Stimulated activated naive CD8-positive, alpha-beta T cell treated with anti-CD3 and anti-CD28 coated beads, Interleukin-15, Interleukin-2, amounts not matched to agents 100 ng/mL and 50 ng/mL, for 24 hours (primary cell): ENCODE measurements around the gene ZFAND6.
"Not testable (repeated sequence)": the region's sequence is repeated elsewhere in the genome, so short reads cannot be mapped to it uniquely, and the experiment has no call there.

ENCODE experiments used
- H3K27ac Mint-ChIP-seq: one replicate; pipeline ENCODE4 v1.8.0; 2021; ENCODE audit warnings: mild to moderate bottlenecking, mixed read lengths
- H3K27me3 Mint-ChIP-seq: one replicate; pipeline ENCODE4 v1.8.0; 2021; ENCODE audit warnings: mixed read lengths
- H3K36me3 Mint-ChIP-seq: one replicate; pipeline ENCODE4 v1.8.0; 2021; ENCODE audit warnings: low read depth, mixed read lengths
- H3K4me1 Mint-ChIP-seq: one replicate; pipeline ENCODE4 v1.8.0; 2021; ENCODE audit warnings: low read depth, mixed read lengths
- H3K4me3 Mint-ChIP-seq: one replicate; pipeline ENCODE4 v1.8.0; 2021; ENCODE audit warnings: mild to moderate bottlenecking, mixed read lengths
- H3K9me3 Mint-ChIP-seq: one replicate; pipeline ENCODE4 v1.8.0; 2021; ENCODE audit warnings: mixed read lengths

The ZFAND6 gene

DNA sequence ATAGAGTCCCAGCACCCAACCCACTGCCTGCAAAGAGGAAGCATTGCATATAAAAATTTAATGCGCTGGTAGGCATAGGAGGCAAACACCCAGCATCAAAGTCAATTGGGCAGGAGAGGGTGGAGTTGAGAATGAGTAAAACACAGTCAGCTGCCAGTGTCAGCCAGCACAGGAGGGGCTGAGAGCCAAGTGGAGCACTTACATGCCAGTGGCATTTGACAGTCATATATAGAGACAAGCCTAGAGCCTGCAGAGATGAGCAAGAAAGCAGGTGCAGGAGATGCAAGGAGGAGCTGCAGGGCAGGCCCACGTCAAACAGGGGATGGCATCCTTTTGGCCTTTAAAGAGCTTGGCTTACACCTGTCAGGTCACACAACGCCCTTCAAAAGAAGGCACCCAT lies 27.6 kb upstream of the ZFAND6 start:
- Mint-ChIP-seq H3K36me3 (no peaks in the 10 kb centered on the region), H3K27me3 (no peaks in the 10 kb centered on the region), H3K4me1 (peaks cover 18% of the 10 kb centered on the region), H3K9me3 (no peaks in the 10 kb centered on the region), H3K4me3 (no peak overlapping the region), H3K27ac (no peak overlapping the region)

DNA sequence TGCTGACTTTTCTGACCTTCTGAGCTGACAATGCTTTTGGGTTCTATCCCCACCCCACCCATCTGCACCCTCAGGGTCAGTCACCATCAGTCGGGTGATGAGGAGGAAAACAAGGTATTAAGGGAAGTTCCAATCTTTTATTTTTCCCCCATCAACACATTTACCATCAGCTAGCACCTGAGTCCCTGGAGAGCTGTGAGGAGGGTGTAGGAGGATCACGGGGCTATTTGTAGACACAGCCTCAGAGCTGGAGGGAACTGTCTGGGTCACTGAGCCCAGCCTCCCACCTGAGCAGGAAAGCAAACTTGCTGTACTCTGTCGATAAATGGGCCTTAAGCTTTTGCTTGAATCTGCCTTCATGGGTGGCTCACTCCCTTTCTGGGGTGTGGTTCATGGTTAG lies 24.8 kb upstream of the ZFAND6 start:
- H3K27ac Mint-ChIP-seq: no peak overlapping the region
- H3K9me3 Mint-ChIP-seq: no peaks in the 10 kb centered on the region
- H3K4me1 Mint-ChIP-seq: peaks cover 18% of the 10 kb centered on the region
- H3K27me3 Mint-ChIP-seq: no peaks in the 10 kb centered on the region
- H3K4me3 Mint-ChIP-seq: no peak overlapping the region
- H3K36me3 Mint-ChIP-seq: no peaks in the 10 kb centered on the region

DNA sequence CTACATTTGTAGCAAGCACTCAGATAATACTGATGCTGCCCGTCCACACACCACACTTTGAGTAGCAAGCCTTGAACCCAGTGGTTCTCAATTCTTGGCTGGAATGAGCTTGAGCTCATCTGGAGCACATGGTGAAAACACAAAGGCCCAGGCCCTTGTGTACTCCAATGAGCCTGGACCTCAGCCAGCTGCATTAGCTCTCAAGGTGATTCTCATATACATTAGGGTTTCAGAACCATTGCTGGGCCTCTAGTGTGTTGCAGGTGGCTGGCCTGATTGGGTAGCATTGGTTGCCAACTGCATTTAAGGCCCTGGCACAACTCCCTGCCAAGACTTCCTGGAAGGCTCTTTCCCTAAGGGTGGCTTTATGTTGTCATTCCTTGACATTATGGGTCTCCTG lies 23.4 kb upstream of the ZFAND6 start:
- no peak overlapping the region for H3K27ac Mint-ChIP-seq
- H3K4me3 Mint-ChIP-seq: no peak overlapping the region
- H3K36me3 Mint-ChIP-seq: no peaks in the 10 kb centered on the region
- no peaks in the 10 kb centered on the region for H3K9me3 Mint-ChIP-seq
- H3K4me1 Mint-ChIP-seq: peaks cover 18% of the 10 kb centered on the region
- H3K27me3 Mint-ChIP-seq: no peaks in the 10 kb centered on the region

DNA sequence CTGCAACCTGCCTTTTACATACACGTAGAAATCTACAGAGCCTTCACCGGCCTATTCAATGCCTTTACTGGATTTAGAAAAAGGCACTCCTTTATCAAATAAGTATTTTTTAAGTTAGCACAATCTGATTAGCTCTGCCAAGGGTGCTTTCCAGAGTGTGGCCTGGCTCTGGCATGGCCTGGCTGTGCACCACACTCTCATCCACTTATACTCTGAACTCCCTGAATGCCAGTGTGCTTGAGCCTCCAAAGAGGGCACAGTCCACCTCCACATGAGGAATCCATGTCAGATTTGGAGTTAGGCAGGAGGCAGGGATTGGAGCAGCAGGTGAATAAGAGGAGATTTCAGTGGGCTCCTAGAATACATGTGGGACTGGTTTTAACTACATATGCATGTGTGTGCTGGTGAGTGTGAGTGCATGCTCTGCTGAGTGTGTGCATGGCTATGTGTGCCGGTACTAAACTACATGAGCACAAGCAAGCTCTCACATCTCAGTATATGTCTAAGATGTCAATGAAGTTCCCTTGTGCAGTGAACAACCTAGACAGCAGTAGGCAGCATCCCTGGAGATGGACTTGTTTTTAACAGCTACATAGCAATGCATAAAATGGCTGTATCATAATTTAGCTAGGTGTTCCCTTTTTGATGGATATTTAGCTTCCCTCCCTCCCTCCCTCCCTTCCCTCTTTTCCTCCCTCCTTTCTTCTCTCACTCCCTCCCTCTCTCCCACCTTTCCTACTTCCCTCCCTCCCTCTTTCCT lies 17.8 kb upstream of the ZFAND6 start:
- no peaks in the 10 kb centered on the region for H3K9me3 Mint-ChIP-seq
- H3K4me1 Mint-ChIP-seq: no peaks in the 10 kb centered on the region
- no peaks in the 10 kb centered on the region for H3K27me3 Mint-ChIP-seq
- H3K27ac Mint-ChIP-seq: no peak overlapping the region
- H3K4me3 Mint-ChIP-seq: no peak overlapping the region
- H3K36me3 Mint-ChIP-seq: no peaks in the 10 kb centered on the region

DNA sequence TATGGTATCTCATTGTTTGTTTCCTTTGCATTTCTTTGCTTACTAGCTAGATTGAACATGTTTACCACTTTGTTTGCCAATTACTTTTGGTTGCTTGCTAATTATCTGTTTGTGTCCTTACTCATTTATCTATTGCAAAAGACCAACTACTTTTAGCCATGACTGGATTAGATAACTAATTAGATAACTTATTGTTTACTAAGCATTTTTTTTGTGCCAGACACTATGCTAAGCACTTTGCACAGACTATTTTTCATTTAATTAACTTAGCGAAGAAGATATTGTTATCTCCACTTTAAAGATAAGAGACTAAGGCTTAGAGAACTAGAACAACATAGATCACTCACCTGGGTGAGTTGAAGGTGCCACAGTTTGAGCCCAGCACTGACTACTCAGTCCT lies 16.9 kb upstream of the ZFAND6 start:
- Mint-ChIP-seq H3K4me3 (no peak overlapping the region), H3K27ac (no peak overlapping the region), H3K9me3 (no peaks in the 10 kb centered on the region), H3K27me3 (no peaks in the 10 kb centered on the region), H3K36me3 (no peaks in the 10 kb centered on the region), H3K4me1 (no peaks in the 10 kb centered on the region)

- not testable (repeated sequence) for H3K27me3 Mint-ChIP-seq, H3K9me3 Mint-ChIP-seq, H3K4me1 Mint-ChIP-seq, H3K4me3 Mint-ChIP-seq, H3K36me3 Mint-ChIP-seq, H3K27ac Mint-ChIP-seq
These were observed 14.3 kb upstream of the ZFAND6 start for GRCh38 chr15:80045219-80045618.

GRCh38 chr15:80049046-80049445 lies 10.4 kb upstream of the ZFAND6 start:
- H3K27me3 Mint-ChIP-seq: no peaks in the 10 kb centered on the region
- H3K4me3 Mint-ChIP-seq: no peak overlapping the region
- H3K4me1 Mint-ChIP-seq: no peaks in the 10 kb centered on the region
- H3K9me3 Mint-ChIP-seq: no peaks in the 10 kb centered on the region
- no peak overlapping the region for H3K27ac Mint-ChIP-seq
- no peaks in the 10 kb centered on the region for H3K36me3 Mint-ChIP-seq

GRCh38 chr15:80052597-80053304 lies 6.7 kb upstream of the ZFAND6 start:
- no peaks in the 10 kb centered on the region for H3K36me3 Mint-ChIP-seq
- no peak overlapping the region for H3K27ac Mint-ChIP-seq
- H3K4me1 Mint-ChIP-seq: peaks cover 8% of the 10 kb centered on the region
- H3K27me3 Mint-ChIP-seq: no peaks in the 10 kb centered on the region
- H3K4me3 Mint-ChIP-seq: no peak overlapping the region
- H3K9me3 Mint-ChIP-seq: no peaks in the 10 kb centered on the region

DNA sequence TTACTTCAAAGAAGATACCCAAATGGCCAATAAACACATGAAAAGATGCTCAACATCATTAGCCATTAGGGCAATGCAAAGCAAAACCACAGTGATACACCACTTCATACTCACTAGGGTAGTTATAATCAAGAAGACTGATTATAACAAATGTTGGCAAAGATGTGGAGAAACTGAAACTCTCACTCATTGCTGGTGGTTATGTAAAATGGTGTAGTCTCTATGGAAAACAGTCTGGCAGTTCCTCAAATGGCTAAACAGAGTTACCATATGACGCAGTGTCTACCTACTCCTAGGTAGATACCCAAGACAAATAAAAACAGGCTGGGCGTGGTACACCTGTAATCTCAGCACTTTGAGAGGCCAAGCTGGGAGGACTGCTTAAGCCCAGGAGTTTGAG lies 3.5 kb upstream of the ZFAND6 start:
- H3K27ac Mint-ChIP-seq: no peak overlapping the region
- H3K4me3 Mint-ChIP-seq: no peak overlapping the region
- H3K9me3 Mint-ChIP-seq: no peaks in the 10 kb centered on the region
- no peaks in the 10 kb centered on the region for H3K36me3 Mint-ChIP-seq
- peaks cover 3% of the 10 kb centered on the region for H3K27me3 Mint-ChIP-seq
- peaks cover 21% of the 10 kb centered on the region for H3K4me1 Mint-ChIP-seq

- Mint-ChIP-seq H3K27me3 (peaks cover 3% of the 10 kb centered on the region), H3K9me3 (no peaks in the 10 kb centered on the region), H3K4me1 (peaks cover 42% of the 10 kb centered on the region), H3K4me3 (peak overlapping the region; percentile 37), H3K36me3 (no peaks in the 10 kb centered on the region), H3K27ac (no peak overlapping the region)
These were observed 1.4 kb upstream of the ZFAND6 start for GRCh38 chr15:80058044-80058443.

GRCh38 chr15:80059786-80060355 lies 395 bp downstream of the ZFAND6 start:
- H3K27ac Mint-ChIP-seq: peak overlapping the region; percentile 87
- H3K36me3 Mint-ChIP-seq: no peaks in the 10 kb centered on the region
- H3K27me3 Mint-ChIP-seq: peaks cover 3% of the 10 kb centered on the region
- H3K4me3 Mint-ChIP-seq: peak overlapping the region; percentile 88
- no peaks in the 10 kb centered on the region for H3K9me3 Mint-ChIP-seq
- peaks cover 51% of the 10 kb centered on the region for H3K4me1 Mint-ChIP-seq

- no peaks in the 10 kb centered on the region for H3K36me3 Mint-ChIP-seq
- H3K9me3 Mint-ChIP-seq: no peaks in the 10 kb centered on the region
- H3K27ac Mint-ChIP-seq: peak overlapping the region; percentile 87
- H3K27me3 Mint-ChIP-seq: peaks cover 3% of the 10 kb centered on the region
- peaks cover 56% of the 10 kb centered on the region for H3K4me1 Mint-ChIP-seq
- H3K4me3 Mint-ChIP-seq: peak overlapping the region; percentile 88
These were observed 1.0 kb downstream of the ZFAND6 start for GRCh38 chr15:80060356-80061006.

GRCh38 chr15:80061582-80061981 lies 2.1 kb downstream of the ZFAND6 start:
- peak overlapping the region; percentile 45 for H3K27ac Mint-ChIP-seq
- H3K4me3 Mint-ChIP-seq: peak overlapping the region; percentile 88
- H3K4me1 Mint-ChIP-seq: peaks cover 50% of the 10 kb centered on the region
- no peaks in the 10 kb centered on the region for H3K36me3 Mint-ChIP-seq
- H3K9me3 Mint-ChIP-seq: no peaks in the 10 kb centered on the region
- peaks cover 3% of the 10 kb centered on the region for H3K27me3 Mint-ChIP-seq

- H3K9me3 Mint-ChIP-seq: no peaks in the 10 kb centered on the region
- H3K36me3 Mint-ChIP-seq: no peaks in the 10 kb centered on the region
- no peak overlapping the region for H3K27ac Mint-ChIP-seq
- H3K4me1 Mint-ChIP-seq: peaks cover 69% of the 10 kb centered on the region
- H3K27me3 Mint-ChIP-seq: no peaks in the 10 kb centered on the region
- no peak overlapping the region for H3K4me3 Mint-ChIP-seq
These were observed 7.4 kb downstream of the ZFAND6 start for GRCh38 chr15:80066912-80067311.

DNA sequence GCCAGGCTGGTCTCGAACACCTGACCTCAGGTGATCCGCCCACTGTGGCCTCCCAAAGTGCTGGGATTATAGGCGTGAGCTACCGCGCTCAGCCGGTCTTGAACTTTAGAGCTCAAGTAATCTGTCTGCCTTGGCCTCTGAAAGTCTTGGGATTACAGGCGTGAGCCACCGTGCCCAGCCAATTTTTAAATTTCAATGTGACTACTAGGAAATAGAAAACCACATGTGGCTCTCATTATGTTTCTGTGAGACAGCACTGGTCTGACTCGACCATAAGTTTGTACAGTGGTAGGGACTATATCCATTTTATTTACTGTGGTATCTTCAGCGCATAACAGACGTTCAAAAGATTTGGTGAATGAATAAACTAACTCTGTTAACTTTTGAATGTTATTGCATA lies 9.1 kb downstream of the ZFAND6 start:
- H3K27me3 Mint-ChIP-seq: no peaks in the 10 kb centered on the region
- no peaks in the 10 kb centered on the region for H3K36me3 Mint-ChIP-seq
- no peak overlapping the region for H3K4me3 Mint-ChIP-seq
- peak overlapping the region; percentile 45 for H3K27ac Mint-ChIP-seq
- H3K4me1 Mint-ChIP-seq: peaks cover 71% of the 10 kb centered on the region
- H3K9me3 Mint-ChIP-seq: no peaks in the 10 kb centered on the region
